GM23248 (cell line): ENCODE measurements around the gene CSH1.

Source experiments
- EZH2 ChIP-seq: fragments of 200-600 bp; sonication (generic); IDR thresholded peaks from 2 replicates; pipeline ENCODE4 v1.6.1; 2018; ENCODE audit warnings: antibody characterized with exemption, mild to moderate bottlenecking; ENCODE audit not compliant: insufficient read depth, poor library complexity, severe bottlenecking
- EZH2phosphoT487 ChIP-seq: fragments of 200-600 bp; sonication (generic); IDR thresholded peaks from 2 replicates; pipeline ENCODE4 v1.6.1; 2018; ENCODE audit warnings: antibody characterized with exemption, moderate library complexity, mild to moderate bottlenecking, low read depth; ENCODE audit not compliant: insufficient read depth

DNA sequence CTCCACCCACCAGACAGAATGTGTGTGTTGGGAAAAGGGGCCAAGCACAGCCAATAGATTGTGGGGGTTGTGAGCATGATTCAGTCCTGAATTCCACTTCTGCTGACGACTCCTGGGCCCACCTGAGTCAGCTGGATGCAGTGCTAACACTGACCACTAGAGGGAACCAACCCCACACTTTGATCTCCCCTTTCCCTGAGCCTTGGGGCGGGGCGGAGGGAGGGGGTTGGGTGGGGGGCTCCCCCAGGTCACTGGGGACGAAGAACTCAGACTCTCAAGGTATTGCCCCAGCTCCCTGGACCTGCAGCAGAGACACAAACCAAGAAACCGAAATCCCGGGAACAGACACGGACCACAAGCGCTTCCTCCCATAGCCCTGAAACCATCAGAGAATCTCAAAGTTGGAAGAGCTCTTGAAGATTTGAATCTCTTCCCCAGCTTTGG, 15.3 kb upstream of the CSH1 start:
- TF ChIP-seq EZH2phosphoT487: no peak
- TF ChIP-seq EZH2: no peak
